ENCODE results near the gene GLRB. TPM values are rescaled to one million over a fixed set of nuclear protein-coding genes. Genes with fewer than 3 reads are reported as not detected.

GLRB gene
- total and polyA plus RNA-seq, 7 donors, result 1.2 to 5.6 (median 2.4) TPM

GRCh38 chr4:157104541-157104940 lies 28.6 kb downstream of the GLRB start:
- Histone ChIP-seq H3K27me3 (ENCODE audit: insufficient read depth in 3 of 3, low read length in 2 of 3) (no peaks in the 10 kb centered on the region), H3K27ac (no peak overlapping the region), H3K9me3 (no peaks in the 10 kb centered on the region), H3K4me3 (no peak overlapping the region), H3K4me1 (no peaks in the 10 kb centered on the region), H3K36me3 (ENCODE audit: insufficient read depth in 1 of 2, low read depth in 1 of 2) (no peaks in the 10 kb centered on the region)
- WGBS, 3 donors, result 74 to 90% (median 83%) methylated on average over 1 of the region's 1 CpG
- intact Hi-C loops (cut with DNase I), result no loop called here
- TF ChIP-seq, protein P1, sequence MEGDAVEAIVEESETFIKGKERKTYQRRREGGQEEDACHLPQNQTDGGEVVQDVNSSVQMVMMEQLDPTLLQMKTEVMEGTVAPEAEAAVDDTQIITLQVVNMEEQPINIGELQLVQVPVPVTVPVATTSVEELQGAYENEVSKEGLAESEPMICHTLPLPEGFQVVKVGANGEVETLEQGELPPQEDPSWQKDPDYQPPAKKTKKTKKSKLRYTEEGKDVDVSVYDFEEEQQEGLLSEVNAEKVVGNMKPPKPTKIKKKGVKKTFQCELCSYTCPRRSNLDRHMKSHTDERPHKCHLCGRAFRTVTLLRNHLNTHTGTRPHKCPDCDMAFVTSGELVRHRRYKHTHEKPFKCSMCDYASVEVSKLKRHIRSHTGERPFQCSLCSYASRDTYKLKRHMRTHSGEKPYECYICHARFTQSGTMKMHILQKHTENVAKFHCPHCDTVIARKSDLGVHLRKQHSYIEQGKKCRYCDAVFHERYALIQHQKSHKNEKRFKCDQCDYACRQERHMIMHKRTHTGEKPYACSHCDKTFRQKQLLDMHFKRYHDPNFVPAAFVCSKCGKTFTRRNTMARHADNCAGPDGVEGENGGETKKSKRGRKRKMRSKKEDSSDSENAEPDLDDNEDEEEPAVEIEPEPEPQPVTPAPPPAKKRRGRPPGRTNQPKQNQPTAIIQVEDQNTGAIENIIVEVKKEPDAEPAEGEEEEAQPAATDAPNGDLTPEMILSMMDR (IDR thresholded peaks at IDR 0.05), result no peak
- no peak for ATAC-seq
- no peak for DNase-seq

- no peaks in the 10 kb centered on the region for H3K36me3 ChIP-seq (ENCODE audit: insufficient read depth in 1 of 2, low read depth in 1 of 2)
- TF ChIP-seq, protein P1 (IDR thresholded peaks at IDR 0.05), result no peak
- H3K27ac ChIP-seq, result no peak overlapping the region
- 79 to 87% (median 83%) methylated on average over 6 of the region's 6 CpGs for WGBS, 3 donors
- no peaks in the 10 kb centered on the region for H3K4me1 ChIP-seq
- H3K27me3 ChIP-seq (ENCODE audit: insufficient read depth in 3 of 3, low read length in 2 of 3), result no peaks in the 10 kb centered on the region
- DNase-seq (no peak), ATAC-seq (no peak)
- intact Hi-C loops (cut with DNase I), result no loop called here
- H3K9me3 ChIP-seq, result no peaks in the 10 kb centered on the region
- H3K4me3 ChIP-seq, result no peak overlapping the region
Measured at GRCh38 chr4:157114671-157115070, 38.7 kb downstream of the GLRB start.

DNA sequence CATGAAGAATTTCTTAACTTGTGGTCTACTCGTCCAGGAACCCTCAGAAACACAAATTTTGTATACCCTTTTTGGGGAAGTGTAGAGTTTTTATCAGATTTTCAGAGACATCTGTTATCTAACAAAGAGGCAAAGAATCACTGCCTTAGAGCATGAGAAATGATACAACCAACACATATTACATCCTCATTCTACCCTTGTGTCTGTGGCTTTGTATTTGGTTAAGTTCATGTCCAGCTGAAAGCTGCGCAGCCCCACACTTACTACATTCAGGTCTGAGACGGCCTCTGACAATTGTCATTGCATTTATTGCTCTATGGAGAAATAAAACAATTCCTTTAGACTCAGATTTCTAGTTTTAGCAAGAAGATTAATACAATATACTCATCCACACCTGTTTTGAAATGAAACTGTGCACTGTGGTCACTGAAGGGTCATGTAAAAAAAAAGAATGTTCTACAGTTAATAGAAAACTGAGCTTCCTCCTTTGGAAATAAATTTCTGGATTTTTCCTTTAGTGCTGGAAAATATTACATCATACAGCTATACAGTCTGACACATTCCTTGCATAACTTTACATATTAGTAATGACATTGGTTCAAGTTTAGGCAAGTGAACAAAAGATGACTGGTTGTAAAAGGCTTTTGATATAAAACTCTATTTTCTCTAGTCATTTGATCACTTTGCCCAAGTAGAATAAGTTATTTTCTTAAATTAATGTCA lies 39.8 kb downstream of the GLRB start:
- TF ChIP-seq, protein P1 (IDR thresholded peaks at IDR 0.05), result no peak
- no peak overlapping the region for H3K4me3 ChIP-seq
- no peaks in the 10 kb centered on the region for H3K36me3 ChIP-seq (ENCODE audit: insufficient read depth in 1 of 2, low read depth in 1 of 2)
- H3K9me3 ChIP-seq, result no peaks in the 10 kb centered on the region
- H3K4me1 ChIP-seq, result no peaks in the 10 kb centered on the region
- intact Hi-C loops (cut with DNase I), result no loop called here
- no peak for ATAC-seq
- no peaks in the 10 kb centered on the region for H3K27me3 ChIP-seq (ENCODE audit: insufficient read depth in 3 of 3, low read length in 2 of 3)
- DNase-seq, result no peak
- WGBS, 3 donors, result 71 to 74% (median 73%) methylated on average over 3 of the region's 3 CpGs
- H3K27ac ChIP-seq, result no peak overlapping the region

GRCh38 chr4:157121401-157121800 lies 45.5 kb downstream of the GLRB start:
- no peaks in the 10 kb centered on the region for H3K9me3 ChIP-seq
- no peaks in the 10 kb centered on the region for H3K27me3 ChIP-seq (ENCODE audit: insufficient read depth in 3 of 3, low read length in 2 of 3)
- no peak overlapping the region for H3K4me3 ChIP-seq
- no peak overlapping the region for H3K27ac ChIP-seq
- DNase-seq (no peak), ATAC-seq (no peak)
- no peaks in the 10 kb centered on the region for H3K4me1 ChIP-seq
- no peaks in the 10 kb centered on the region for H3K36me3 ChIP-seq (ENCODE audit: insufficient read depth in 1 of 2, low read depth in 1 of 2)
- TF ChIP-seq, protein P1 (IDR thresholded peaks at IDR 0.05), result no peak
- intact Hi-C loops (cut with DNase I), result loop anchor here in 1 of 2 donors (10.0 kb wide), 1 partner anchor 647 kb away; no protein-coding TSS in a partner anchor
- 67 to 70% (median 68%) methylated on average over 2 of the region's 2 CpGs for WGBS, 3 donors

DNA sequence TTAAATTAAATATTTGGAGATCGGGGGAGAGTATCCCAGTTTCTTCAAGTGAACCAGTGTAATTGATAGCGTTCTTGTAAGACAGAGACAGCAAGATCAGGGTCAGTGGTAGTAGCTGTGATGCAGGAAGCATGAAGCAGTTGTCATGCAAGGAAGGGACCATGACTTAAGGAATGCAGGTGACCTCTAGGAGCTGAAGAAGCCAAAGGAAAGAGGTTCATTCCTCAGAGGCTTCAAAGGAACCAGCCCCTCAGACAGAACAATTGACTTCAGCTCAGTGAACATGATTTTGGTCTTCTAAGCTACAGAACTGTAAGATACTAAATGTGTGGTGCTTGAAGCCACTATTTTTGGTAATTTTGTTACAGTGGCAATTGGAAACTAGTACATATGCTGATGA lies 51.6 kb downstream of the GLRB start:
- TF ChIP-seq, protein P1 (IDR thresholded peaks at IDR 0.05), result no peak
- intact Hi-C loops (cut with DNase I), result loop anchor here in 1 of 2 donors (10.0 kb wide), 1 partner anchor 653 kb away; no protein-coding TSS in a partner anchor
- no peaks in the 10 kb centered on the region for H3K36me3 ChIP-seq (ENCODE audit: insufficient read depth in 1 of 2, low read depth in 1 of 2)
- DNase-seq (no peak), ATAC-seq (no peak)
- no peaks in the 10 kb centered on the region for H3K27me3 ChIP-seq (ENCODE audit: insufficient read depth in 3 of 3, low read length in 2 of 3)
- H3K4me3 ChIP-seq, result no peak overlapping the region
- H3K4me1 ChIP-seq, result no peaks in the 10 kb centered on the region
- H3K27ac ChIP-seq, result no peak overlapping the region
- H3K9me3 ChIP-seq, result no peaks in the 10 kb centered on the region
- WGBS, 3 donors, result 80 to 91% (median 86%) methylated on average over 2 of the region's 2 CpGs

All from psoas muscle (tissue), 8 donors.